Measurements from ENCODE around the gene URI1.
A peak's percentile ranks its signal among the peaks of the same experiment; 100 is the strongest.
"Not testable (repeated sequence)": the region's sequence is repeated elsewhere in the genome, so short reads cannot be mapped to it uniquely, and the experiment has no call there.

URI1 gene

DNA sequence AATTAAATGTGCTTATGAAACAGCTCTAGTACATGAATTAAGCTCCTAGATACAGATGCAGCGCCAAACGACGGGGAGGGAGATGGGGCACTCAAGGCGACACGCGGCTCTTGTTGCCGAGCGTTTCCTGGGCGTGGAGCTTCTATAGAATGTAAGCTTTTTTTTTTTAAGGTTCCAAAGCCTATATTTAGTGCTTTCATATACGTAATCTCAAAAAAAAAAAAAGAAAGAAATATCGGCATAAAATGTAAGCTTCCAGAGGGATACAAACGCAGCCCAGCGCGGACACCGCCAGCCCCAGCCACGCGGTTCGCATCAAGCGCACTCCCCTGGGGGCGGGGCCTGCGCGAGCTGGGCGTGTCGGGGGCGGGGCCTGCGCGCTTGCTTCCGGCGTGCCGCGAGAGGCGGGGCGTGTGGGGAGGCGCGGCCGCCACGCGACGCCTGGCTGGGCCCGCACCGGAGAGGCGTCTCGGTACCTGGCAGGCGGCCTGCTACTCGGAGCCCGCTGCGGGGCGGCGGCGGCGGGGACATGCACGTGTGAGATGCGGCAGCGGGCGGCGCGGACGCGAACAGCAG lies at the start of gene URI1:
TSS of gene URI1 (plus strand) at position 412 of the 576 bp plus-strand sequence. CDS start 309 bp downstream, outside the sequence.
- peak; percentile 96 for DNase-seq (ENCODE audit: low spot score)

DNA sequence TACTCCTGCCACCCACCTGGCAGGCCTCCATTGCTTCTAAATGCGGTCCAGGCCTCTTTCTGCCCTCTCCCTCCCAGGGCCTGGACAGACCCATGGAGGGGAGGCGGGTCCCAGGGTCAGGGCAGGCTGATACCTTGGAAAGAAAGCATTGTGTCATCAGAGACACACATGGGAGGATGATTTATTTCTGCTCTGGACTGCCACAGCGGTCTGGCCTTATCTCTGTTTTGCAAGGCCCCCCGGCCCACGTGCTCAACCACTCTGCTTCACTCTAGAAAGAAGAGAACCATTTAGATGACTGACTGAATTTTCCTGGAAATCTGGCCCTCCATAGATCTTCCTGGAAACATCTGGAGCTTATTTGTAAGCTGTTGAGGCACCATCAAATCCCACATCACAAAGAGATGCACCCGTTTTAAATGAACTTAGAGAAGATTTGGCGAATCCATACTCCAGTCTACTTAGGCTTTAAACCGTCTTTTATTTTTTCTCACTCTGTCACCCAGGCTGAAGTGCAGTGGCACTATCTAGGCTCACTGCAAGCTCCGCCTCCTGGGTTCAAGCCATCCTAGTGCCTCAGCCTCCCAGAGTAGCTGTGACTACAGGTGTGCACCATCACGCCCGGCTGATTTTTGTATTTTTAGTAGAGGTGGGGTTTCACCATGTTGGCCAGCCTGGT lies 48.3 kb upstream of the URI1 start:
- no peak for DNase-seq (ENCODE audit: low spot score)

DNA sequence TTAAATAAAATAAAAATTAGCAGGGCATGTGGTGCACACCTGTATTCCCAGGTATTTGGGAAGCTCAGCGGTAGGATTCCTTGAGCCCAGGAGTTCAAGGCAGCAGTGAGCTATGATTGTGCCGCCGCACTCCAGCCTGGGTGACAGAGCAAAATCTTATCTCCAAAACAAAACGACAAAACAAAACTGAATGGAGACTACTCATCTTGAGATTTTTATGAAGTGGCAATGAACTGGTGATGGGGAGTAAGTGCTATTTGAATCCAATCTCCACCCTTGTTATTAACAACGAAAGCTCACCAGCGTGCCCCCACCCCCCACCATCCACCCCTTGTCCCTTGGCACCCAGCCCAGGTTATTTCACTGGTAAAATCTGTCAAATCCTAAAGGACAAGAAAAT lies 45.2 kb upstream of the URI1 start:
- no peak for DNase-seq (ENCODE audit: low spot score)

DNA sequence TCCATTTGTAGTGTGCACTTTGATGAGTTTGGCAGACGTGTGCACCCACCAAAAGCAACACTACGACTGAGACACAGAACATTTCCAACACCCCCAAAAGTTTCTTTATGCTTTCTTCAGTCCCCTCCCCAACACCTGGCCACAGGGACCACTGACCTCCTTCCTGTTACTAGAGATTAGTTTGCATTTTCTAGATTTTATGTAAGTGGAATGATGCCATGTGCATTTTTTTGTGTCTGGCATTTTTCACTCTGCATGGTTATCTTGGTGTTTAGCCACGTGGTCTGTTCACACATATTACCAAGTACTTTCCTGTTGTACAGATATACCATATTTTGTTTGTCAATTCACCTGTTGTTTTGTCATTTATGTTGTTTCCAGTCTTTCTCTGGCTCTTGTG lies 44.6 kb upstream of the URI1 start:
- DNase-seq (ENCODE audit: low spot score): no peak

DNA sequence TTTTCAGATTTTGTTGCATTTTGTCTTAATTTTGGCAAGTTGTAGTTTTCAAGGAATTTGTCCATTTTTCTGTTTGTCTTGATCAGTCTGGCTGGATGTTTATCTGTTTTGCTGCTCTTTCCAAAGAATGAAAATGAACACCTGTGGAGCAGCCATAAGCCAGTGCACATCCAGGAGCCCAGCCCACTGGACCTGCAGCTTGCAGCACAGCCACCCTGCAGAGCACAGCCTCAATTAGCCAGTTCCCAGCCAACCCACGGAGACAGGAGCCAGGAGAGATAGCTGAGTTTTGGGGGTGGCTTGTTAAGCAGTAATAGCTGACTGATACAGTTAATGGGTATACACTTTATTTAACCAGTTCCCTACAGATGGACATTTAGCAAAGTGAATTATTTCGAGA lies 38.0 kb upstream of the URI1 start:
- no peak for DNase-seq (ENCODE audit: low spot score)

DNA sequence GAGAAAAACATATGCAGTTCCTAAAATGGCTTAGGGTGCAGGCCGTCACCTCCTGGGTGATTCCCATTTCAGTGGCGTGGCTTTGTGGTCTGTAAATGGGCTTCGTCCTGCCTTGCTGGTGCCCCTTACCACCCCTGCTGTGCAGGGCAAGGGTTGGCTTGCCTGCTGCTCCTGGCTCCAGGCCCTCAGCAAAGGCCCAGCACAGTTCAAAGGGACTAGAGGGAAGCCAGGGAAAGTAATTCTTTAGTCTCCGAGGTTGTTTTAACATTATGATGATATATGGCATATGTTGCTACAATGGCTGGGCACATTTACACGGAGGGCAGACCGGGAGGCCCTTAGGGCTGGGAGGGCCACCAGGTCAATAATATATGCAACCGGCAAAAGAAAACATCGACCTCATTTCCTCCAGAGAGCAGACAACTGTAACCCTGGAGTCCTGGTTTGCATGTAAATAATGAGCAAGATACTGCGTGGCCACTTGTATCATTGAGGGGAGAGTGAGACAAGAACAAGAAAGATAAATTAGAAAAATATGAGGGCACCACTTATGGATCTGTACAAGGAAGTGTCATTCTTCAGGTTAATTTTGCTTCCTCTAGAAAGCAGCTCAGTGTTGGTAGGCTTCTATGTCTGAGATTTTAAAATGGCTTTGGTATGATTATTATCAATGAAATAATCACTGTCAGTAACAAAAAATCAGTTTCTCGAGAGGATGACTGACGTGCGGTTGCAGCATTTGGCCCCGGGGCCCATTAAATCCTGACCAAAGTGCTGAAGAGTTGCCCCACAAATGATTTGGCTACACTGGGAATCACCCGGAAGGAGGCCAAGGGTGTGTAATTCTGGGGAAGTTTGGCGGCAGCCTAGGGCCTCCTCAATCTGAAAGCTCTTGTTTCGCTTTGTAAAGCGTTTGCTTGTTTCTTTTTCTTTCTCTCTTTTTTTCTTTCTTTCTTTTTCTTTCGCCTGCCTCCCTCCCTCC lies 32.8 kb upstream of the URI1 start:
- no peak for DNase-seq (ENCODE audit: low spot score)

- no peak for DNase-seq (ENCODE audit: low spot score)
Observed at GRCh38 chr19:29914933-29915332, 27.1 kb upstream of the URI1 start.

- not testable (repeated sequence) for DNase-seq (ENCODE audit: low spot score)
Observed at GRCh38 chr19:29915832-29916231, 26.2 kb upstream of the URI1 start.

- no peak for DNase-seq (ENCODE audit: low spot score)
Observed at GRCh38 chr19:29917911-29918310, 24.1 kb upstream of the URI1 start.

- DNase-seq (ENCODE audit: low spot score): no peak
Observed at GRCh38 chr19:29918891-29919290, 23.1 kb upstream of the URI1 start.

DNA sequence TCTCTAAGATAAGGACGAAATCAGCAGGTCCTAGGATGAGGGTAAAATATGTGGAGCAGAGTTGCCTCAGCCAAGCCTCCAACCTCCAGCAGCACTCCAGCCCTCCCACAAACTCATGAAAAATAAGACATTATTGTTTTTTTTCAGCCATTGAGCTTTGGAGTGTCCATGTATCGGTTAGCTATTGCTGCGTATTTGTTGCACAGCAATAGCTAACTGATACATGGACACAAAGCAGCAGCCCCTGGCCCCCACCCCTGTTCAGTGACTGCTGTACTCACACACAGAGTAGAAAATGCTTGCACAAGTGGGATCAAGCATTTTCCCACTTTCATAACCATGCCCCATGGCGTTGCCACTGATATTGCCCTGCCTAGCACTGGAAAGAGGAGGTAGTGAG lies 19.1 kb upstream of the URI1 start:
- no peak for DNase-seq (ENCODE audit: low spot score)

DNA sequence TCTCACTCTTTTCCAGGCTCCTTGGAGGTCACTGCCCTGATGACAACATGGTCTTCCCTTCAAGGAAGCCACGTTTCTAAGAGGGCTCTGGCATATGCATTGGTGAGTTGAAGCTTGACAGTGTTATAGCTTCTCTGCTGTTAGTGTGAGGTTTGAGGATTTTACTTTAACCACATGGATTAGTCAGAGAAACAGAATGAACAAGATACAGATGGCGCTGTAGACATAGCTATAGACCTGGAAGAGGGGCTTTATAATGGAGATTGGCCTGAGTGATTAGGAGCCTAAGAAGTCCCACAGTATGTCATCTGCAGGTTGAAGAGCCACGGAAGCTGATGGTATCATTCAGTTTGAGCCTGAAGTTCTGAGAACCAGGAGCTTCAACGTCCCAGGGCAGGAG lies 18.4 kb upstream of the URI1 start:
- DNase-seq (ENCODE audit: low spot score): no peak

- DNase-seq (ENCODE audit: low spot score): no peak
Observed at GRCh38 chr19:29926031-29926430, 16.0 kb upstream of the URI1 start.

- DNase-seq (ENCODE audit: low spot score): no peak
Observed at GRCh38 chr19:29926801-29927200, 15.2 kb upstream of the URI1 start.

DNA sequence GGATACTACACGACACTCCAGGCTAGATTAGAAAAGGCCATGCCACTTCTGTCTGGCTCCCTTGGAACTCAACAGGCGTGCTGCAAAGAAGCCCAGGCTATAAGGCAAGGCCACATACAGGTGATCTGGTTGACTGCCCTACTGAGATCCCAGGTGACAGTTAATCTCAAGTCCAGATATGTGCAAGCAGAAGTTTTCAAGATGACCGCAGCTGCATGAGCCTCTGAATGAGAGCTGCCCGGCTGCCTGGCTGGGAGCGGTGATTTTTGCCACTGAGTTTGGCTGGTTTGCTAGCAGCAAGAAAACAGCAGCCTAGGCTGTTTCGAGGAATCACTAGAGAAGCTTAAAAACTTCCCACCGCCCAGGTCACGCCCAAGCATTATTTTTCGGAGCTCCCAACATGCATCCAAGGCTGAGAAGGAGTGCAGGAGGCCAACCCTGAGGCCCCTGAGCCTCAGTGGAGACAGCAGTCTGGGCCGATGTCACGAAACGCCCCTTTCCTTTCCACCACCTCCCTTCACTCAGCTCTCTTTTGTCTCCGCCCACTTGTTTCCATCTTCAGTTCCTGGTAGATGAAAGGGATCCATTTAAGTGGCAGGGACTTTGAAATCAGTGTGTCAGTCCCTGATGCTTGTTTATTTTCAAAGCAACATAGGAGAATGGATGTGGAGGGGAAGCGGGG lies 14.0 kb upstream of the URI1 start:
- no peak for DNase-seq (ENCODE audit: low spot score)

DNA sequence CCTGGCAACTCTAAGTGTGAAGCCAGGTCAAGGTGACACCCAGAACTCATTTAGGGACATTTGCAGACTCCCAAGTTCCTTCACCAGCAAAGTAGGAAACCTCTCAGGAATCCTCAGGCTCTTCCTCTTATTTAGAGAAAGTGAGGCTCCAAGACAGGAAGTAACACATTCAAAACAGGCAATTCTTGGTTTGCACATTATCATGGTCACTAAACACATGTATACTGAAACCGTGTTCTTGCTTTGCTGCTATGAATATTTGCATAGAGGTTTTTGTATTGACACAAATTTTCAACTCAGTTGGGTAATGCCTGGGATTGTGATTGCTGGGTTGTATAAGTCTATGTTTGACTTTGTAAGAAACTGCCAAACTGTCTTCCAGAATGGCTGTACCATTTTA lies 13.2 kb upstream of the URI1 start:
- DNase-seq (ENCODE audit: low spot score): no peak

- no peak for DNase-seq (ENCODE audit: low spot score)
Observed at GRCh38 chr19:29934257-29934656, 7.8 kb upstream of the URI1 start.

DNA sequence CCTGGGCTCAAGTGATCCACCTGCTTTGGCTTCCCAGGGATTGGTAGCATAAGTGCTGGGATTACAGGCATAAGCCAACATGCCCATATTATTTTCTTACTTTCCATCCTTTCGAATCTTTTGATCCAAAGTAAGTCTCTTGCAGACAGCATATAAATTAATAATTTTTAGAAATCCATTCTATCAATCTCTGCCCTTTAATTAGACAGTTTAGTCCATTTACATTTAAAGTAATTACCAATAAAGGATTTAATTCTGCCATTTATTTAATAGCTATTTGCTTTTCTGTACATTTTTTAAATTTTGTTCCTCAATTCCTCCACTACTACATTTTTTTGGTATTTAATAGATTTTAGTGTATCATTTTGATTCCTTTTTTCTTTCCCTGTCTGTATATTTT lies 7.3 kb upstream of the URI1 start:
- DNase-seq (ENCODE audit: low spot score): no peak

DNA sequence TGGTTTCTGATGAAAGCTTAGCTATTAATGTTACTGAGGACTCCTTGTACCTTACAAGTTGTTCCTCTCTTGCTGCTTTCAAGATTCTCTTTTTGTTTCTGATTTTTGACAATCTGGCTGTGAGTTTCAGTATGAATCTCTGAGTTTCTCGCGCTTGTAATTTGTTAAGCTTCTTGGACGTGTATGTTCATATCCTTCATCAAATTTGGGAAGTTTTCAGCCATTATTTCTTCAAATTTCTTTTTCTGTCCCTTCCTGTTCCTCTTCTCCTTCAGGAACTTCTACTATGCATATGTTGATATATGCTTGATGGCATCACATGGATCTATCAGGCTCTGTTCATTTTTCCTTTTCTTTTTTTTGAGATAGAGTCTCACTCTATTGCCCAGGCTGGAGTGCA lies 5.6 kb upstream of the URI1 start:
- DNase-seq (ENCODE audit: low spot score): no peak

- no peak for DNase-seq (ENCODE audit: low spot score)
Observed at GRCh38 chr19:29939628-29940027, 2.4 kb upstream of the URI1 start.

GRCh38 chr19:29940971-29941585 lies 961 bp upstream of the URI1 start:
- DNase-seq (ENCODE audit: low spot score): no peak
